ENCODE results near the gene CCK.

The CCK gene

GRCh38 chr3:42302924-42303634, 37.1 kb upstream of the CCK start:
- Histone ChIP-seq H2AFZ (ENCODE audit: low read depth) (no peak overlapping the region), H3K27ac (no peak overlapping the region), H3K79me2 (ENCODE audit: insufficient read depth, low read depth) (no peaks in the 10 kb centered on the region), H3K4me3 (IDR thresholded peaks at IDR 0.05; ENCODE audit: insufficient read depth, low read depth, low read length) (no peak overlapping the region), H3K36me3 (ENCODE audit: insufficient read depth) (no peaks in the 10 kb centered on the region), H3K27me3 (ENCODE audit: insufficient read depth, low read depth) (no peaks in the 10 kb centered on the region), H3K4me1 (ENCODE audit: low read depth, poor library complexity, severe bottlenecking) (no peaks in the 10 kb centered on the region), H3K4me2 (no peak overlapping the region), H3K9ac (no peak overlapping the region), H4K20me1 (ENCODE audit: insufficient read depth) (no peaks in the 10 kb centered on the region)
- TF ChIP-seq CTCF (conservative IDR thresholded peaks at IDR 0.05; ENCODE audit: low read depth, low read length) = no peak

- H3K27me3 ChIP-seq (ENCODE audit: insufficient read depth, low read depth) = no peaks in the 10 kb centered on the region
- H3K4me2 ChIP-seq = no peak overlapping the region
- H3K27ac ChIP-seq = no peak overlapping the region
- H3K4me3 ChIP-seq (IDR thresholded peaks at IDR 0.05; ENCODE audit: insufficient read depth, low read depth, low read length) = no peak overlapping the region
- no peaks in the 10 kb centered on the region for H3K79me2 ChIP-seq (ENCODE audit: insufficient read depth, low read depth)
- H3K9ac ChIP-seq = no peak overlapping the region
- H3K36me3 ChIP-seq (ENCODE audit: insufficient read depth) = no peaks in the 10 kb centered on the region
- H2AFZ ChIP-seq (ENCODE audit: low read depth) = no peak overlapping the region
- no peaks in the 10 kb centered on the region for H4K20me1 ChIP-seq (ENCODE audit: insufficient read depth)
- TF ChIP-seq CTCF (conservative IDR thresholded peaks at IDR 0.05; ENCODE audit: low read depth, low read length) = no peak
- no peaks in the 10 kb centered on the region for H3K4me1 ChIP-seq (ENCODE audit: low read depth, poor library complexity, severe bottlenecking)
Observed at GRCh38 chr3:42301446-42302175, 35.6 kb upstream of the CCK start.

- Histone ChIP-seq H3K79me2 (ENCODE audit: insufficient read depth, low read depth) (no peaks in the 10 kb centered on the region), H3K4me2 (no peak overlapping the region), H2AFZ (ENCODE audit: low read depth) (no peak overlapping the region), H3K4me3 (IDR thresholded peaks at IDR 0.05; ENCODE audit: insufficient read depth, low read depth, low read length) (no peak overlapping the region), H4K20me1 (ENCODE audit: insufficient read depth) (no peaks in the 10 kb centered on the region), H3K4me1 (ENCODE audit: low read depth, poor library complexity, severe bottlenecking) (no peaks in the 10 kb centered on the region), H3K27ac (no peak overlapping the region), H3K9ac (no peak overlapping the region), H3K36me3 (ENCODE audit: insufficient read depth) (no peaks in the 10 kb centered on the region), H3K27me3 (ENCODE audit: insufficient read depth, low read depth) (no peaks in the 10 kb centered on the region)
- no peak for TF ChIP-seq CTCF (conservative IDR thresholded peaks at IDR 0.05; ENCODE audit: low read depth, low read length)
Observed at GRCh38 chr3:42300778-42301177, 34.8 kb upstream of the CCK start.

GRCh38 chr3:42300013-42300412, 34.0 kb upstream of the CCK start:
- Histone ChIP-seq H3K79me2 (ENCODE audit: insufficient read depth, low read depth) (no peaks in the 10 kb centered on the region), H3K9ac (no peak overlapping the region), H3K27ac (no peak overlapping the region), H3K27me3 (ENCODE audit: insufficient read depth, low read depth) (no peaks in the 10 kb centered on the region), H3K4me2 (no peak overlapping the region), H3K4me1 (ENCODE audit: low read depth, poor library complexity, severe bottlenecking) (no peaks in the 10 kb centered on the region), H3K36me3 (ENCODE audit: insufficient read depth) (no peaks in the 10 kb centered on the region), H2AFZ (ENCODE audit: low read depth) (no peak overlapping the region), H4K20me1 (ENCODE audit: insufficient read depth) (no peaks in the 10 kb centered on the region), H3K4me3 (IDR thresholded peaks at IDR 0.05; ENCODE audit: insufficient read depth, low read depth, low read length) (no peak overlapping the region)
- no peak for TF ChIP-seq CTCF (conservative IDR thresholded peaks at IDR 0.05; ENCODE audit: low read depth, low read length)

All from KMS-11 (cell line).